C4-2B (cell line): ENCODE data around the gene HLA-DRB1.

Source experiments
- H3K27ac ChIP-seq: fragments of 450-650 bp; 2 replicates; pipeline ENCODE4 v1.5.1; 2017
- CTCF ChIP-seq: fragments of 450-650 bp; conservative IDR thresholded peaks from 2 replicates; pipeline ENCODE4 v1.5.1; 2017; ENCODE audit warnings: mild to moderate bottlenecking
- ZFX ChIP-seq: fragments of 450-650 bp; IDR thresholded peaks from 2 replicates; pipeline ENCODE4 v1.6.1; 2017

The HLA-DRB1 gene

GRCh38 chr6:32568561-32568960 lies 21.1 kb downstream of the HLA-DRB1 start:
- no peak overlapping the region for H3K27ac ChIP-seq
- TF ChIP-seq ZFX: no peak
- TF ChIP-seq CTCF: no peak

GRCh38 chr6:32566957-32567356 lies 22.7 kb downstream of the HLA-DRB1 start:
- TF ChIP-seq ZFX: no peak
- H3K27ac ChIP-seq: no peak overlapping the region

- TF ChIP-seq CTCF: no peak
- TF ChIP-seq ZFX: no peak
- no peak overlapping the region for H3K27ac ChIP-seq
Observed at GRCh38 chr6:32565511-32565910, 24.1 kb downstream of the HLA-DRB1 start.

- no peak overlapping the region for H3K27ac ChIP-seq
- TF ChIP-seq CTCF (no peak), ZFX (no peak)
Observed at GRCh38 chr6:32562940-32563339, 26.7 kb downstream of the HLA-DRB1 start.

- TF ChIP-seq ZFX: no peak
- TF ChIP-seq CTCF: no peak
- H3K27ac ChIP-seq: no peak overlapping the region
Observed at GRCh38 chr6:32559747-32560146, 29.9 kb downstream of the HLA-DRB1 start.

GRCh38 chr6:32558426-32559057 lies 31.1 kb downstream of the HLA-DRB1 start:
- no peak for TF ChIP-seq ZFX
- 0 out of 2 replicates have a peak, but pooled peaks have one; percentile 5 for TF ChIP-seq CTCF
- H3K27ac ChIP-seq: no peak overlapping the region

- TF ChIP-seq CTCF (no peak), ZFX (no peak)
- H3K27ac ChIP-seq: no peak overlapping the region
Observed at GRCh38 chr6:32554116-32554965, 35.3 kb downstream of the HLA-DRB1 start.
